ENCODE data around the gene CSNK1D.
"Not testable (repeated sequence)": the region's sequence is repeated elsewhere in the genome, so short reads cannot be mapped to it uniquely, and the experiment has no call there.

CSNK1D gene

DNA sequence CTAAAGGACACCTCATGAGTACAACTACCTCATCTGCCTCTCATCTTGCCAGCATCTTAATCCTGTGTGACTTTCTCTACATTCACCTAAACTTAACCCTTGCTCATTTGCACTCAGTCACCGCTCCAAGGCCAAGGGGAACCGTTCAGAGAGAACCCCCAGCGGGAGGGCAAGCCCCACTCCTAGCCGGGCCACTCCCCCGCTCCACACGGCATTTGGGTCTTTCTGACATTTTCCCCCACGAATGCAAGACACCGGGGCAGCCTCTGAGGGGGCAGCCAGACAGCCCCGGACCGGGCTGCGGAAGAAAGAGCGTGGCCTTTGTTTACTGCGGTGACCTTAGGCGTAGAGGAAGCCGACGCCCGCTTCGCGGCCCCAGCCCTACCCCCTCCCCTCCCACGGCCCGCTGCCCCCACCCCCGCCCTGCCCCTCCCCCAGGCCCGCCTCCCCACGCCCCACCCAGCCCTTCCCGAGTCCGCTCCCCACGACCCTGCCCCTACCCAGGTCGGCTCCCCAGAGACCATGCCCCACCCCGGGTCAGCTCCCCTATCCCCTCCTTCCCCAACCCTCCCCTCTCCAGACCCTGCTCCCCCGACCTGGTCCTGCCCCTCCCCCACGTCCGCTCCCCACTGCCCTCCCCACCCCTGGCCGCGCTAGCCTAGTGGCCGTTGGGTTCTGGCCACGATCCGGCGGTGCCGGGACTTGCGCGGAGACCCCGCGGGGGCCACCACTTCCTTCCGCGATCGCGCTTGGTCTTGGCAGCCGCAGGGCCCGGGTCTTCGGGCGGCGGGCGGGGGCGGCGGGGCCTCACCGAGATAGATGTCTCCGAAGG lies 789 bp downstream of the CSNK1D start:
- no peak for DNase-seq

DNA sequence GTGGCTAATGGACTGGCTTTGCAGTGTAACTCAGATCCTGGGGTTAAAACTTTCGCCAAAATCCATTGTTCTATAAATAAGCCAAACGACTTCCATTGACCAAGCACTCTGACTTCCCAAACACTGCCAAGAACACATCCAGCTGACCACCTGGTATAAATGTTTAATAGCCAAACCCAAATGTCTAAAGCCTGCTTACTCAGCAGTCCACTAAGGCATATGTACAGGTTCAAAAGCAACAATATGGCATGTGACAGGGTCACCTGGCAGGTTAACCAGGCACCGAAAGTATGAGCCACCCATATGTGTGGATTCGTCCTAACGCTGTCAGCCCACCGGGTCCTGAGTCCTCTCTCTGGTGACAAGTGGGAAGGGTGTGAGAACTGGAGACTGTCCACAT lies 2.1 kb downstream of the CSNK1D start:
- no peak for DNase-seq

DNA sequence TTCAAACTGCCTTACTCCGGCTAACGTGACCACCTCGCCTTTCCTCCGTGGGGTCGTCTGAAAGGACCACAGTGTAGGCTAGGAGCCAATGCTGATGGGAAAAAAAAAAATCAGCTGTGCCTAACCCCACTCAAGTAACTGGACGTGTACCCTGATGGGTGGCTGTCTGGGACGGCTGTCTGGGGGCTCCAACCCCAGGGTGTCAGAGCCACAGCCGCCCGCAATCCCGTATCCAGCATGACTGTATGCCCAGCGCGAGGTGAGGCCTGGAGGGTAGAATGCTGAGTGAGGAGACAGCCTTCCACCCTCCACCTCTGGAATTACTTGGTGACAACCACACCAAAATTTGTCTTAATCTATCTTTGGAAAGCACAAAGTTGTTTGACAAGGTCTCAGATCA lies 2.8 kb downstream of the CSNK1D start:
- no peak for DNase-seq

DNA sequence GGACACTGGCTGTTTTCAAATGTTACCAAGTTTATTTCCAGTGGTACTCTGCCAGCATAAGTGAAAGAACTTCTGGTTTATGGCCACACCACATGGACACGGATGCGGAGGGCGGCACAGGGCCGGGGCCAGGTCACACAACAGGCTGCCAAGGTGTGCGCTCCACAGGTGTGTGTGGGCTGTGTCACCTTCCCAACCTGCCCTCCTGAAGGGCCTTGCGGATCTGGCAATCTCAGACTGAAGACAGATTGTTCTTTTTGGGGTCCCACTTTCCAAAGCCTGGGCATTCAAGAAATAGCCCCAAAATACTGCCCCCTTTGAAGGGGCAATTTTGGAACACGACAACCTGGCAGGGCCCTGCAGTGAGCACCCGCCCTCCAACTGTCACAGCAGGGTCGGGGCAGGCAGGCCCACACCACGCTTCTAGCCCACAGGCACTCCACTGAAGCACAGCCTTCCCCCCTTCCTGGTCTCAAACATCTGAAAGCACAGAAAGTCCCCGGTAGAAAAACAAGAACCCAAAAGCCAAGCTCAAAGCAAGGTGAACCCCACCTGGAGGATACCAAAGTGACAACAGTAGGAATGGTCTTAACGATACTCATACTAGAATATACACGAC lies 3.5 kb downstream of the CSNK1D start:
- no peak for DNase-seq

DNA sequence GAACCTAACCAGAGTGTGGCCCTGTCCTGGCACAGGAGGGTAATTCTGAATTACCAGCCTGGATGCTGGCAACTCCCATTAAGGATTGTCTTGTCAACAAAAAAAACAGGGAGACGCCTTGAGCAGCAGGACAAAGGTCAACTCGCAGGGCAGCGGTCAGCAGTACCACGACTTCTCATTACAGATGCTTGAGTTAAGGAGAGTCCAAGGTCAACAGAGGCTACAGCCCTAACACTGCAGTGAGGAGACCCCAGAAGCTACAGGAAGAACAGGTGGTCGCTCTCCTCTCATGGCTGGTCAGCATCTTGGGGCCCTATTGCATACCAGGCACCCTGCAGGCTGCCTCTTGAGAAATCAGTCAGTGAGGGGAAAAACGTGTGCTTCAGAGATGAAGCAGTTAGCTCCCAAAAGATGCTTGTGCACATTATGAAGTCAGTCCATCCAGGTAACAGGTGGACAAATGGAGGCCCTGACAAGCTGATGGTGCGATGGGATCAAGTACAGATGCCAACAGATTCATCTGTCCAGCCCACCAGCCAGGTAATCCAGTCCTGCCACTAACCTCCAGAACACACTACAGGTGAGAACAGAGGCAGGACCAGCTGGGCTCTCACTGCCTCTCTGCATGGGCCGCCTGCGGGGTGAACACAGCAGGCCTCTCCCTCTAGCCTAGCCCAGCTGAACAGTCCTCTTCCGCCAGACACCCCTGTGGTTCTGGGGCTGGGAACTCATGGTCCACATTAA lies 4.2 kb downstream of the CSNK1D start:
- DNase-seq = no peak

DNA sequence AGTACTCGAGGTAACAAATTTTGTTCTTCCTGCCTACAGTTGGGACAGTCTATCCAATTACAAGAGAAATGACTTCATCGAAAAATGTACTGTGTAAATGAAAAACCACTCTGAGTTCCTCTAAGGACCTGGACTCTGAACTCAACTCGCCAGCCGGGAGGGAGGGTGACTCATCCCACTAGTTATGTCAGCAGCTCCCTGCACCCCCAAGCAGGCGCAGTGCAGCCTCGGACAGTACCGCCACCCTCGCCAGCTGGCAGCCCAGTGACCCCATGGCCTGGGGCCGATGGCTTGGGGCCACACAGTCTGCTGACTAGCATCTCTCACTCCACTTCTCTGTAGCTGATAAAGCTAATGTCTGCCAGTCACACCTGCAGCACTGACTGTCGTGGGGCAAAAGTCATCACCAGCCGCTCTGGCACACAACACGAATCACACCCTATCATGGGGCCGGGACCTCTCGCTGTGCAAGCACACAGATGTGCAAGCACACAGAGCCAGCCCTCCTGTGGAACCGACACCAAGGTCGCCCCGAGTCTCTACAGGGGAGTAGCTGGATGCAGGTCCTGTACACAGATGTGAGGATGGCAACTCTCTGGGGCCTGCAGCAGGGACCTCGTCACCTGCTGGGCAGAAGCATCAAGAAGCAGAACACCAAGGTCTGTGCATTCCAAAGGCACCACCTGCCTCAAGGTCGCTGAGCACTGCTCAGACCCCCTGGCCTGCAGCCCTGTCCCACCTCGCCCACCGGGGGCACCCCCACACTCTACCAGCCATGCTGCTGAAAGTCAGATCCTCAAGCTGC lies 5.7 kb downstream of the CSNK1D start:
- DNase-seq = no peak

DNA sequence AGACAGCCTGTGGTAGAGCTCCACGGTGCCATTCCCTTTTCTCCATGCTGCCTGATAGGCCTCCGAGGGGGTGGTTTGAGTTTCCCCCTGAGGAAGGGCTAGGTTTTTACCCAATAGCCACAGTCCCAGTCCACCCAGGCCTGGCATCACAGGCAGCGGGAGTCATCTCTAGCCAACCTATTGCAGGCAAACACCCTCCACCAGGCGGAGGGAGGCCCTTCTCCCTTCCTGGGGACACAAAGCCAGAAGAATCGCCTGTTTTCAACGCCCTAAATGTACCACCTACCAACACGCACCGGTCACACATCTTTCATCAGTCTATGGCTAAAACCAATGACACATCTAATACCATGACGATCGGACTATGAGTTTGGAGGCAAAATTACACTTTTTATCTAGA lies 7.4 kb downstream of the CSNK1D start:
- no peak for DNase-seq

DNA sequence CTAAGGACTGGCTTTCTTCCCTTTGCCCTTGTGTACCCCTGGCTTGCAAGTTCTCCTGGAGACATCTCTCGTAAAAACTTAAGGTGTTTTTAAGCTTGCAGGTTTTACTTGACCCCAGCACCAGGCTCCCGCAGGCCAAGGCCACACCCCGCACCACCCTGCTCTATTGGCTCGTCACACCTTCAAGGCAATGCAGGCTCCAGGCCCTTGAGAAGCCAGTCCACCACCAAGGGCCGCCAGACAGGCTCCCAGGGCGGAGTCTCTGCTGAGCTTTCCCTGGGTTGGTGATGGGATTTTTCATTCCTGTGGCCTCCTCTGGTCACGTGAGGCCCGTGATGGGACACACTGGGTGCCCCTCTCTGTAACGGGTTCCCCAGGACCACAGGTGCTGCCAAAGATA lies 9.9 kb downstream of the CSNK1D start:
- no peak for DNase-seq

DNA sequence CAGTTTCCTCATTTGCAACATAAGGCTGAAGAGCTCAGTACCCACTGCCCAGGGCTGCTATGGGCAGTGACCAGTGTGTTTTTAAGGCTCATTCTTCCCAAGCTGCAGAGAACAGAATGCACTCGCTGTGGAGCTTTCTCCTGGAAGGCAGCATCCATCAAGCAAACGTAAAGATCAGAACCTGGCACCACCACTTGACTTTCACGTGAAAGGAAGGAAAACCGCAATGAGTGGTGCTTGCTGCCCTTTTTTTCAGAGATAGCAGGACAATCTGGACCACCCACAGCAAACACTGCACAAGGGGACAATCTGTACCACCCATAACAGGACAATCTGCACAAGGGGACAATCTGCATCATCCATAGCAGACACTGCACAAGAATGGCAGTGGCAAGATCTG lies 11.2 kb downstream of the CSNK1D start:
- DNase-seq = no peak

DNA sequence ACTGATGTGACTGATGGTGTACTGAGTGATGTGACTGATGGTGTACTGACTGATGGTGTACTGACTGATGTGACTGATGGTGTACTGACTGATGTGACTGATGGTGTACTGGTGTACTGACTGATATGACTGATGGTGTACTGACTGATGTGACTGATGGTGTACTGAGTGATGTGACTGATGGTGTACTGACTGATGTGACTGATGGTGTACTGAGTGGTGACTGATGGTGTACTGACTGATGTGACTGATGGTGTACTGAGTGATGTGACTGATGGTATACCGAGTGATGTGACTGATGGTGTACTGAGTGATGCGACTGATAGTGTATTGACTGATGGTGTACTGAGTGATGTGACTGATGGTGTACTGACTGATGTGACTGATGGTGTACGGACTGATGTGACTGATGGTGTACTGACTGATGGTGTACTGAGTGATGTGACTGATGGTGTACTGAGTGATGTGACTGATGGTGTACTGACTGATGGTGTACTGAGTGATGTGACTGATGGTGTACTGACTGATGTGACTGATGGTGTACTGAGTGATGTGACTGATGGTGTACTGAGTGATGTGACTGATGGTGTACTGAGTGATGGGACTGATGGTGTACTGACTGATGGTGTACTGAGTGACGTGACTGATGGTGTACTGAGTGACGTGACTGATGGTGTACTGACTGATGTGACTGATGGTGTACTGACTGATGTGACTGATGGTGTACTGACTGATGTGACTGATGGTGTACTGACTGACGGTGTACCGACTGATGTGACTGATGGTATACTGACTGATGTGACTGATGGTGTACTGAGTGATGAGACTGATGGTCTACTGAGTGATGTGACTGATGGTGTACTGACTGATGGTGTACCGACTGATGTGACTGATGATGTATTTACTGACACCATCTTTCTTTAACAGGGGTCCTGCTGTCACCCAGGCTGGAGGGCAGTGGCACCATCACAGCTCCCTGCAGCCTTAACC lies 13.2 kb downstream of the CSNK1D start:
- DNase-seq = not testable (repeated sequence)

DNA sequence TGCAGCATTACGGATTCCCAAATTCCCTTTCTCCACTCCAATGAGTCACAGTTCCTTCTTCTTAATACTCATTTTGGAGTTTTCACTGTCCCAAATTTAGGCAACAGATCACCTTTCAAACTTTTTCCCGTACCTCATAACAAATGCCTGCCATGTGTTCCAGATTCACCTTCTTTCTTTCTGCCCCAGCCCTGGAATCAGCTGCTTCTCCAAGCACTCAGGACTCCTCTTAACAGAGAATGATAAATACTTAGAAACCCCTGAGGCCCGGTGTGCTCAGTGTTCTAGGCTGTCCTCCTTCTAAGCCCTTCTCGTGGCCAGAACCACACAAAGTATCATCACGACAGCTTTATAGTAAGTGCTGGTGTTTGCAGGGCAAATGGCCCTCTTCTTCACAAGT lies 14.9 kb downstream of the CSNK1D start:
- no peak for DNase-seq

DNA sequence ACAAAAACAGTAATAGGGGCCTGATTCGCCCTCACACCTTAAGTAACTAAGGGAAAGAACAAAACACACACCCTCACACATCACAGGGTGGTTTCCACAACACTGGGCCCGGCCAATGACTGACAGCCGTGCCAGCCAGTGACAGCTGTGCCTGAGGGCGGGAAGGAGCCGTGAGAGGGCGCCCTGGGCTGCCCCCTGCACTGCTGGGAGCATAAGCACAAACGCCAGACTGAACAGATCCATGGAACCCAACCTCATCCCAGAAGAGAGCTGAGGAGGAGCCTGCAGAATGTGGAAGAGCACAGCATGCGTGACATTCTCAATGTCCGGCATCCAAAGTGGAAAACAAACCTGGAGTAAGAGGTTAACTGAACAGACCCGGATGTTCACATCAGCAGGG lies 16.0 kb downstream of the CSNK1D start:
- DNase-seq = no peak

DNA sequence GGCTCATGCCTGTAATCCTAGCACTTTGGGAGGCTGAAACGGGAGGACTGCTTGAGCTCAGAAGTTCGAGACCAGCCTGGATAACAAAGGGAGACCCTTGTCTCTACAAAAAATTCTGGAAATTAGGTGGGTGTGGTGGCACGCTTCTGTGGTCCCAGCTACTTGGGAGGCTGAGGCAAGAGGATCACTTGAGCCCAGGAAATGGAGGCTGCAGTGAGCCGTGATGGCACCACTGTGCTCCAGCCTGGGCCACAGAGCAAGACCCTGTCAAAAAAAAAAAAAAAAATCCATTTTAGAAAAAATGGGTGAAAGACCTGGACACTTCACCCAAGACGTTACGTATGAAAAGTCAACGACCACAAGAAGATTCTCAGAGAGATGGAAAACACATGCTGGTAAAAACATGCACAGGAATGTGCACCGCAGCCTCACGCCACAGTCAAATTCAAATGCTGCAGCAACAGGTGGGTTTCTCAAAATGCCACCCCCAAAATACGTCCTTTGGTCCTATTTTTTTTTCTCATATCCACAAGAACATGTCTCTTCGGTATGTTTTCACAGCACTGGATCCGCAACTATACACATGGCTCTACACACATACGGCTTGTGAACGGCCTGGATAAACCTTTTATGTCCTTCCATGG lies 17.1 kb downstream of the CSNK1D start:
- DNase-seq = no peak

DNA sequence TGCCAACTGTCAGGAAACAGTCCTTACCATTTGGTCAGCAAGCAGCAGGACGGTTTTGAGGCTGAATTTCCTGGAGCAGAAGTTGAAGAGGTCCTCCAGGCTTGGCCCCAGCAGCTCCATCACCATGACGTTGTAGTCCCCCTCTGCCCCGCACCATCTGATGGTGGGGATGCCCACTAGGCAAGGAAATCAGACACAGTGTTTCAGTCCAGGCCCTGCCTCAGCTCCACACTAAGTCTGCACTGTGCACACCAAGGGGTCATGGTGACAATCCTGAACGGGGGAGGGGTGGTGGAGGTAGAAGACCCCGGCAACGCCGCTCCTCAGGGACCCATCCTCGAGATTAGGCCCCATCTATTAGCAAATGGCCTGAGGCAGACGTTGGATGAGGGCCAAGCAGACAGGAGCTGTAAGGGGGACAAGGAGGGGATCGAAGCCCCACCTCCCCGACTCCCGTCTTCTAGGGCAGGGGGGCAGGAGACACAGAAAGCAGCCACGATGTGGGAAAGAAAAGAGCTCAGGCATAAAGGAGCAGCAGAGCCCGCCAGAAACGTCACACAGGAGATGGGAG lies 18.0 kb downstream of the CSNK1D start:
- no peak for DNase-seq

DNA sequence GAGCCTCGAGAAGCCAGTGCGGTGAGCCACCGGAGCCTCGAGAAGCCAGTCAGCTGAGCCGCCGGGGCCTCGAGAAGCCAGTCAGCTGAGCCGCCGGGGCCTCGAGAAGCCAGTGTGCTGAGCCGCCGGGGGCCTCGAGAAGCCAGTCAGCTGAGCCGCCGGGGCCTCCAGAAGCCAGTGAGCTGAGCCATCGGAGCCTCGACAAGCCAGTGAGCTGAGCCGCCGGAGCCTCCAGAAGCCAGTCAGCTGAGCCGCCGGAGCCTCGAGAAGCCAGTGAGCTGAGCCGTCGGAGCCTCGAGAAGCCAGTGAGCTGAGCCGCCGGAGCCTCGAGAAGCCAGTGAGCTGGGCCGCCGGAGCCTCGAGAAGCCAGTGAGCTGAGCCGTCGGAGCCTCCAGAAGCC lies 18.8 kb downstream of the CSNK1D start:
- DNase-seq = not testable (repeated sequence)

DNA sequence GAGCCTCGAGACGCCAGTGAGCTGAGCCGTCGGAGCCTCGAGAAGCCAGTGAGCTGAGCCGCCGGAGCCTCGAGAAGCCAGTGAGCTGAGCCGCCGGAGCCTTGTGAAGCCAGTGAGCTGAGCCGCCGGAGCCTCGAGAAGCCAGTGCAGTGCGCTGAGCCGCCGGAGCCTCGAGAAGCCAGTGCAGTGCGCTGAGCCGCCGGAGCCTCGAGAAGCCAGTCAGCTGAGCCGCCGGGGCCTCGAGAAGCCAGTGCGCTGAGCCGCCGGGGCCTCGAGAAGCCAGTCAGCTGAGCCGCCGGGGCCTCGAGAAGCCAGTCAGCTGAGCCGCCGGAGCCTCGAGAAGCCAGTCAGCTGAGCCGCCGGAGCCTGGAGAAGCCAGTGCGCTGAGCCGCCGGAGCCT lies 19.4 kb downstream of the CSNK1D start:
- not testable (repeated sequence) for DNase-seq

DNA sequence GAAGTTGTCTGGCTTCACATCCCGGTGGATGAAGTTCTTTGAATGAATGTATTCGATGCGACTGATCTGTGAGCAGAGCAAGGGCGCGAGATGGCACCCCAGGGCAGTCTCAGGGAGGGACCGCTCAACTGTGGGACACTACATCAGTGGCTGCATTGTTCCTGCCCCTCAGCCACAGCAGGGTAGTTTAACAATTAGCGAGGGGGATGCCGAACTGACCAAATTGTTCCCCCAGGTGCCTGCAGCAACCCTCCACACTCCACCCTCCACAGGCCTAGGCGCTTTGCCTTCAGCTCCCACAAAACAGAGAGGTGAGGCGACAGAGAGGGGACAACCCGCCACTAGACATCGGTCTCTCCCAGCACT lies 20.3 kb downstream of the CSNK1D start:
- no peak for DNase-seq

DNA sequence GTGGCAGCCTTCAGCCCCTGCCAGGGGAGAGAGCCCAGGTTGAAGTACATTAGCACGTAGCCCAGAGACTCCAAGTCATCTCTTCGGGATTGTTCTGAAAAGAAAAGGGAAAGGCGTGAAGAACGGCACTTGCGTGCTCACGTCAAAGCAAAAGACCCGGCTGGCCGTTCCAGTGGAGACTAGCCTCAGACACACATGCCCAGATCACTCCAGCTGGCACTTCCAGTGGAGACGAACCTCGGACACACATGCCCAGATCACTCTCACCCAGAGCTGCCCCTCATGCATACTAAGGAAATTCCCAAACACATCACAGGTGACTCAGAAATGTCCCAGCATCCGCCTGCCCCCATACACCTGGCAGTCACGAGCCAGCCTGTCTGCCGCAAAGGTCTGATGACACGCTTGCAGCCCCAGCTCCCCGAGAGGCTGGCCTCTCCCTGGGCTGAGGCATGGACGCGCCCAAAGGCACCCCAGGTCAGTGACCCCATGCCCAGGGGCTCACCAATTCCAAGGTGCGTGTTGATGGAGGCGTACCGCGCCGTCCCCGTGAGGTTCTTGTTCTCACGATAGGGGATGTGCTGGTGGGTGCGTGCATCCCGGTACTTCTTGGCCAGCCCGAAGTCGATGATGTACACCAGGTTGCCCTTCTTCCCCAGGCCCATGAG lies 20.9 kb downstream of the CSNK1D start:
- no peak for DNase-seq

DNA sequence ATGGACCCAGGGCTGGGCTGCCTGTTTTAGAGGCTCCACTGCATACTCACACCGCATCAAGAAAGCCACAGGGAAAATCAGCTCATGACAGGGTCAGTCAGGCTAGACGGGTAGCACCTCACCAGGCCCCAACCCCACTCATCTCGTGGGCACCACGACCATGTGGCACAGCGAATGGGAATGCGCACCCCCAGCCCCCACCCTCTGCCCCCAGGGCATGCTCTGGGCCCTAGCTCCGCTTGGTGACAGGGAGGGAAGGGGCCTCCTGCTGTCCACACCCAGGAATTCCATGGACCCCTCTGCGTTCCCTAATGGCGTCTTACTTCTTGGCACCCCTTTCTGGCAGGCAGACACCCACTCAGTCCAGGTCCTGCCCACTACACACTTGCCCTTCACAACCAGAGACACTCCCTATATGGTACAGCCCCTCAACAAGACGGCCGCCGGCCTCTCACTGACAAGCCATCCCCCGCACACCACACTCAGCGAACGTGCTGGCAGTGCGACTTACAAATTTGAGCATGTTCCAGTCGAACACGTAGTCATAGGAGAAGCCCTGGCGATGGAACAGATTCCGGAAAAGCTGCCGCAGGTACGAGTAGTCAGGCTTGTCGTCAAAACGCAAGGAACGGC lies 22.5 kb downstream of the CSNK1D start:
- no peak for DNase-seq
